AG10803 (cell line): ENCODE data around the gene RALA.

Experiments used
- DNase-seq: peaks from one replicate; pipeline ENCODE4 v3.0.0; 2010; ENCODE audit warnings: low read depth
- H3K4me3 ChIP-seq: 2 replicates; pipeline ENCODE4 v1.5.1; 2011; ENCODE audit warnings: mild to moderate bottlenecking, low read length, control low read depth
- TF ChIP-seq, protein P1 (sequence below): conservative IDR thresholded peaks from 2 replicates; pipeline ENCODE4 v1.5.1; 2011; ENCODE audit warnings: mild to moderate bottlenecking, low read length, control low read depth, inconsistent platforms

RALA gene

DNA sequence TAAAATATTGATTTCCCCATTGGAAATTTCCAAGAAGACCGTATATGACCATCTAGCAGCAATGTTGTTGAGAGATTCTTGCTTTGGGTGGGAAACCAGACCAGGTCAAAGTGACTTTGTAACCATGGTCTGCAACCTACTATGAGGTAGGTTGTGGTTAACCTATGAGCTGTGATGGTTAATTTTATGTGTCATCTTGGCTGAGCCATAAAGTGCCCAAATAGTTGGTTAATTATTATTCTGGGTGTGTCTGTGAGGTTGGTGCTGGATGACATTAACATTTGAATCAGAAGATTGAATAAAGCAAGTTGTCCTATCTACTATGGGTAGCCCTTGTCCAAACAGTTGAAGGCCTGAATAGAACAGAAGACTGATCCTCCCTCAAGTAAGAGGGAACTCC lies 18.3 kb upstream of the RALA start:
- DNase-seq: no peak
- TF ChIP-seq, protein P1, sequence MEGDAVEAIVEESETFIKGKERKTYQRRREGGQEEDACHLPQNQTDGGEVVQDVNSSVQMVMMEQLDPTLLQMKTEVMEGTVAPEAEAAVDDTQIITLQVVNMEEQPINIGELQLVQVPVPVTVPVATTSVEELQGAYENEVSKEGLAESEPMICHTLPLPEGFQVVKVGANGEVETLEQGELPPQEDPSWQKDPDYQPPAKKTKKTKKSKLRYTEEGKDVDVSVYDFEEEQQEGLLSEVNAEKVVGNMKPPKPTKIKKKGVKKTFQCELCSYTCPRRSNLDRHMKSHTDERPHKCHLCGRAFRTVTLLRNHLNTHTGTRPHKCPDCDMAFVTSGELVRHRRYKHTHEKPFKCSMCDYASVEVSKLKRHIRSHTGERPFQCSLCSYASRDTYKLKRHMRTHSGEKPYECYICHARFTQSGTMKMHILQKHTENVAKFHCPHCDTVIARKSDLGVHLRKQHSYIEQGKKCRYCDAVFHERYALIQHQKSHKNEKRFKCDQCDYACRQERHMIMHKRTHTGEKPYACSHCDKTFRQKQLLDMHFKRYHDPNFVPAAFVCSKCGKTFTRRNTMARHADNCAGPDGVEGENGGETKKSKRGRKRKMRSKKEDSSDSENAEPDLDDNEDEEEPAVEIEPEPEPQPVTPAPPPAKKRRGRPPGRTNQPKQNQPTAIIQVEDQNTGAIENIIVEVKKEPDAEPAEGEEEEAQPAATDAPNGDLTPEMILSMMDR: no peak
- no peak overlapping the region for H3K4me3 ChIP-seq

DNA sequence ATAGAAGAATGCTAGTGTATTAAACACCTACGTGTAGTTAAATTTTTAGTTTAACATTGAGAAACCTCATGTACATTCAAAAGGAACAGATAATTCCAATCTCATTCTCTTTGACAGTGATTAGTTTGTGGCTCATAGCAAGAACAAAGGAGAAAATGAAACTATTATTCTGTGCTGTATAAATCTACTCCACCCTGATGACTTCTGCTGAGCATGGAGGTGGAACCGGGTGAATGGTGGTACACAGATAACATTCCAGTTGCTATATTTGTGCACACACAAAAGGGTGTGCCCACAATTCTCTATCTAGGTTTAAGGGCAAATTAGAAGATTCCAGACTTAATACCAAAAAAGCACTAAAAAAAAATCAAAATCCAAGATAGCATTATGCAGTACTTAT lies 17.0 kb upstream of the RALA start:
- DNase-seq: no peak
- no peak overlapping the region for H3K4me3 ChIP-seq
- TF ChIP-seq, protein P1: no peak

- DNase-seq: no peak
- TF ChIP-seq, protein P1: no peak
- no peak overlapping the region for H3K4me3 ChIP-seq
These were observed 16.4 kb upstream of the RALA start for GRCh38 chr7:39606941-39607340.

DNA sequence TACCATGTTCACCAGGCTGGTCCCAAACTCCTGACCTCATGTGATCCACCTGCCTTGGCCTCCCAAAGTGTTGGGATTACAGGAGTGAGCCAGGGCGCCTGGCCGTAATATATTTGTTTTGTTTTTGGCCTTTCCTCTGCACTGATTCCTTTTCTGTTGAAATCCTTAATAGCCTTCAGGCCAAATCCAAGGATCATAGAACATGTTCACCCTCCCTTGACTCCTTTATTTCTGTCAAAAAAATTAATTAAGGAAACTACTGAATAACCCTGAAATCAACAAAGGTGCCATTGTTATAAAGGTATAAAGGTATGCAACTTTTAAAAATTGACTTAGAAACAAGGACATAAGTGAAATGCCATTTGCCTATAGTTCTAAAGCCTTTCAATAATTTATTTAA lies 15.5 kb upstream of the RALA start:
- H3K4me3 ChIP-seq: no peak overlapping the region
- no peak for DNase-seq
- TF ChIP-seq, protein P1: no peak

DNA sequence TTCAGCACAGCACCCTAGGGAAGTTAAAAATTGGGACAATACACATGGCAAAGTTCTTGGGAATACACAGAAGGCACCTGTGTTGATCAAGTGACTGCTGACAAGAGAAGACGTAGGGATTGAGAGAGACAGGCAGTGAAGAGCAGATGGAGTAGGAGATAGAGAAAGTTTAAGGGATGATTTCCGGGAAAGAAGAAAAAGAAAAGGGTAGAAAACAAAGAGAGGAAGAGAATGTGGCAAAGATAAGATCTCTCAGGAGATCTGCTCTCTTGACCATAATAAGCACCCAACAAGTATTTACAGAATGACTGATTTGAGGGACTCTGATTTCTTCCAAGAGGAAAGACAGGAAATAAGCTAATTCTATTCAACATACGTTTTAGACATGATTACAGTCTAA lies 15.1 kb upstream of the RALA start:
- TF ChIP-seq, protein P1: no peak
- no peak overlapping the region for H3K4me3 ChIP-seq
- no peak for DNase-seq

GRCh38 chr7:39609113-39609934 lies 14.0 kb upstream of the RALA start:
- H3K4me3 ChIP-seq: peak overlapping the region; percentile 42
- peak; percentile 70 for DNase-seq
- TF ChIP-seq, protein P1: 0 out of 2 replicates have a peak, but pooled peaks have one; percentile 8

DNA sequence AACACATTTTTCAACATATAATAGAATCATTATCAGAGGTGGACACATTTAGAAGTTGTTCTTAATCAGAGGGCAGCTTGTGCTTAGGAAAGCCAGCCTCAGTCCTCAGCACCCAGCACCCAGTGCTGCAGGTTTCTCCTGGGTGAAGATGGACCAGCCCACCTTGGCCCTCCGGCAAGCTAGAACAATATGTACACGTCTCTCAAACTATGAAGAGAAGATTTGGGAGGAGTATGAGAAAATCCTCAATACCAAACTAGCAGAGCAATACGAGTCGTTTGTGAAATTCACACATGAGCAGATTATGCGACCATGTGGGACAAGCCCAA lies 13.5 kb upstream of the RALA start:
- peak overlapping the region; percentile 42 for H3K4me3 ChIP-seq
- TF ChIP-seq, protein P1: no peak
- DNase-seq: no peak
